K562 (cell line): Measurements from ENCODE around the gene QRFP. TPM values are rescaled to one million over a fixed set of nuclear protein-coding genes. Genes with fewer than 3 reads are reported as not detected.

ENCODE experiments used
- REST ChIP-seq, 2 experiments: fragments of 450-650 bp; formaldehyde crosslinking in 1 of 2; IDR thresholded peaks; 2 replicates each; pipeline versions ENCODE4 v1.4.0 to v1.6.1; 2014 to 2020; ENCODE audit warnings: mild to moderate bottlenecking in 2 of 2, borderline replicate concordance in 1 of 2, low read depth in 1 of 2
- TBL1XR1 ChIP-seq, 2 experiments: IDR thresholded peaks; 2 replicates each; pipeline ENCODE4 v1.6.1; 2012; ENCODE audit warnings: improper control_type of control experiment in 2 of 2, low read length in 2 of 2, mild to moderate bottlenecking in 1 of 2
- polyA plus RNA-seq, 8 experiments: library from polyadenylated mRNA; depleted of rRNA in 4 of 8; stranded (reverse) in 5 of 8; unstranded in 3 of 8; fragments of >200 nt; fragmentation: Nextera tagmentation in 2 of 8; fragmentation: Illumina TruSeq in 1 of 8; extraction: Ambion mirVana in 2 of 8; extraction: Trizol in 1 of 8; gene quantifications; 2 replicates each; pipeline versions ENCODE4 v1.2.1 to v1.2.3, GENCODE V29; 2011 to 2014; ENCODE audit warnings: inconsistent platforms in 1 of 8, missing spikeins in 1 of 8
- total RNA-seq, 7 experiments: library from RNA; depleted of rRNA in 6 of 7; stranded (reverse); fragments of >200 nt in 6 of 7; fragmentation: Illumina TruSeq in 2 of 7; extraction: Trizol in 2 of 7; gene quantifications; 2 replicates each; pipeline versions ENCODE4 v1.2.1 to v1.2.3, GENCODE V29; 2011 to 2021; ENCODE audit warnings: low replicate concordance in 1 of 7

The QRFP gene
- total and polyA plus RNA-seq, 9 of the 15 experiments (the other 6 are each of a cell fraction or from before 2014, with no cell fraction given), result not detected

DNA sequence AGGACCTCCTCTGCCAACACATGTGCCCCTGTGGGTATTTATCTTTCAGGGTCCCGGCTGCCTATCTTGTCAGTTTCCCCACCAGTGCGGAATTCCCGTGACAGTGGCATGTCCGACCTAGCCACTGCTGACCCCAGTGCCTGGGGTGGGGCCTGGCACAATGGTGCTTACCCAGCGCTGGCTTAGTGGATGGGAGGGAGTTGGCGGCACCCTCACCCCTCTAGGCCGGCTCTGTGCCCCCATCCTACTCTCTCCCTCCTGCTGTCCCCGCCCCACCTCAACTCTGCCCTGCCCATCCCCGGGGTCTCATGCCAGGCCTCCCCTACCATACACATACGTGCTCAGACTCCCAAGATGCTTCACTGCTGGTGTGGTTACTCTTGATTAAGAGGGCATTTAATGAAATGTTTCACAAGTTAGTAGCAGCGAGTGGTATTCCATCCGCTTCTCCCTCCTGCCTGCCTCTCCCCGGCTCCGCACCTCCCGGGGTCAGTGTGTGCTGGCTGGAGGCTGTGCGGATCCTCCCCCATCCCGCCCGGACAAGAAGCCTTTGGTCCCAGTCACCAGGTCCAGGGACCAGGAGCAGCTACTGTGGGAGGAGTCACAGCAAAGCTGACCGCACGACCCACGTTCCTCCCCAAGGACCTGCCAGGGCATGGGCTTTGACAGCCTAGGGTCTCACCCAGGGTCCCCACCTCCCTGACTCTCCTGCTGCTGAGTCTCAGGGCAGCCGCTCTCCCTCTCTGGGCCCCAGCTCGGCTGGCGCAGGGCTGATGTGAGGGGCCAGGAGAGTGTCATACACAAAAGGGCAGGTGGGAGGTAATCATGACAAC, 9.5 kb upstream of the QRFP start (continued):
- no peak for TF ChIP-seq REST (IDR thresholded peaks at IDR 0.05; ENCODE audit: borderline replicate concordance)
- TF ChIP-seq REST (CRISPR knock-in tag; IDR thresholded peaks at IDR 0.05; ENCODE audit: low read depth), result no peak
- TF ChIP-seq TBL1XR1 (IDR thresholded peaks at IDR 0.05; ENCODE audit: low read length in 2 of 2), result peak in 1 of 2 experiments; percentile 37; a peak in 1 of 4 replicates
- TF ChIP-seq, all 486 proteins: peak for 7
